Myocyte (in vitro differentiated cells): ENCODE data around the gene SIAH1. TPM values are rescaled to one million over a fixed set of nuclear protein-coding genes. Genes with fewer than 3 reads are reported as not detected.
"Not testable (repeated sequence)": the region's sequence is repeated elsewhere in the genome, so short reads cannot be mapped to it uniquely, and the experiment has no call there.

Experiments used
- DNase-seq: peaks from one replicate; pipeline ENCODE4 v3.0.0-alpha.2; 2012; ENCODE audit warnings: low read depth
- total RNA-seq: library from RNA; depleted of rRNA; stranded (reverse); fragments of >200 nt; gene quantifications from 2 replicates; pipeline ENCODE4 v1.2.3, GENCODE V29; 2014

Gene SIAH1
- total RNA-seq, 1 donor from 2014 or later = 24.6 TPM

- DNase-seq = peak; percentile 42
These were observed 18.8 kb downstream of the SIAH1 start for GRCh38 chr16:48366165-48367093.

GRCh38 chr16:48365601-48366164 is 19.5 kb downstream of the SIAH1 start:
- peak; percentile 85 for DNase-seq

- no peak for DNase-seq
These were observed 20.1 kb downstream of the SIAH1 start for GRCh38 chr16:48365025-48365600.

GRCh38 chr16:48361540-48362144 is 23.6 kb downstream of the SIAH1 start:
- no peak for DNase-seq

- DNase-seq = no peak
These were observed 24.2 kb downstream of the SIAH1 start for GRCh38 chr16:48361012-48361411.

- DNase-seq = no peak
These were observed 25.2 kb downstream of the SIAH1 start for GRCh38 chr16:48359983-48360382.

- no peak for DNase-seq
These were observed 26.8 kb downstream of the SIAH1 start for GRCh38 chr16:48358419-48358818.

GRCh38 chr16:48356633-48357376 is 28.4 kb downstream of the SIAH1 start:
- DNase-seq = no peak

GRCh38 chr16:48354877-48355855 is 30.0 kb downstream of the SIAH1 start:
- no peak for DNase-seq

- not testable (repeated sequence) for DNase-seq
These were observed 30.8 kb downstream of the SIAH1 start for GRCh38 chr16:48354385-48354784.

GRCh38 chr16:48353565-48354163 is 31.5 kb downstream of the SIAH1 start:
- peak; percentile 74 for DNase-seq

GRCh38 chr16:48352648-48353390 is 32.4 kb downstream of the SIAH1 start:
- no peak for DNase-seq

GRCh38 chr16:48350736-48351135 is 34.5 kb downstream of the SIAH1 start:
- no peak for DNase-seq

- peak; percentile 17 for DNase-seq
These were observed 37.2 kb downstream of the SIAH1 start for GRCh38 chr16:48347980-48348379.

GRCh38 chr16:48347191-48347865 is 37.9 kb downstream of the SIAH1 start:
- no peak for DNase-seq

- DNase-seq = no peak
These were observed 42.6 kb downstream of the SIAH1 start for GRCh38 chr16:48342591-48342990.

- DNase-seq = no peak
These were observed 45.2 kb downstream of the SIAH1 start for GRCh38 chr16:48340054-48340453.

GRCh38 chr16:48335961-48336360 is 49.3 kb downstream of the SIAH1 start:
- no peak for DNase-seq
